Colonic mucosa (tissue), 4 donors: Measurements from ENCODE around the gene TCHP. TPM values are rescaled to one million over a fixed set of nuclear protein-coding genes. Genes with fewer than 3 reads are reported as not detected.
"Not testable (repeated sequence)": the region's sequence is repeated elsewhere in the genome, so short reads cannot be mapped to it uniquely, and the experiment has no call there.

ENCODE experiments used
- DNase-seq: peaks from one replicate; pipeline ENCODE4 v3.0.0-alpha.2; 2020
- H3K27ac ChIP-seq: fragments of 200-600 bp; one replicate; pipeline ENCODE4 v1.8.0; 2021
- H3K27me3 ChIP-seq: fragments of 200-600 bp; one replicate; pipeline ENCODE4 v1.8.0; 2021
- H3K36me3 ChIP-seq: fragments of 200-600 bp; one replicate; pipeline ENCODE4 v1.8.0; 2021
- H3K4me1 ChIP-seq: fragments of 200-600 bp; one replicate; pipeline ENCODE4 v1.8.0; 2021; ENCODE audit warnings: mild to moderate bottlenecking
- H3K4me3 ChIP-seq: fragments of 200-600 bp; one replicate; pipeline ENCODE4 v1.8.0; 2021
- H3K9ac ChIP-seq, 2 donors: one replicate each; pipeline ENCODE4 v1.7.0; 2013; ENCODE audit warnings: control low read depth in 2 of 2, low read depth in 2 of 2, low read length in 2 of 2
- H3K9me3 ChIP-seq: fragments of 200-600 bp; one replicate; pipeline ENCODE4 v1.8.0; 2021
- intact Hi-C: fragments of 100-400 bp; cut with DNase I; formaldehyde crosslinking; loops from one replicate; pipeline ENCODE4 v1.14.1; 2022
- total RNA-seq, 2 donors: library from RNA; stranded (reverse); fragmentation: NEBNext Ultra II Directional in 1 of 2; extraction: Animal tissue kit (Norgen Biotek cat#: 25700) in 1 of 2; gene quantifications; one replicate each; pipeline ENCODE4 v1.2.1, GENCODE V29; 2021
- TF ChIP-seq, protein P1 (sequence below): fragments of 200-600 bp; IDR thresholded peaks from one replicate; pipeline ENCODE4 v1.8.0; 2022; ENCODE audit warnings: antibody characterized with exemption, mild to moderate bottlenecking
- donor health status: healthy.
- donor health status: DM: no; HTN: no; CAD: no.
- donor health status: DM: no; HTN: no; CAD: no.

The TCHP gene
- total RNA-seq, 2 donors from 2014 or later = 11.4 to 27.0 TPM

DNA sequence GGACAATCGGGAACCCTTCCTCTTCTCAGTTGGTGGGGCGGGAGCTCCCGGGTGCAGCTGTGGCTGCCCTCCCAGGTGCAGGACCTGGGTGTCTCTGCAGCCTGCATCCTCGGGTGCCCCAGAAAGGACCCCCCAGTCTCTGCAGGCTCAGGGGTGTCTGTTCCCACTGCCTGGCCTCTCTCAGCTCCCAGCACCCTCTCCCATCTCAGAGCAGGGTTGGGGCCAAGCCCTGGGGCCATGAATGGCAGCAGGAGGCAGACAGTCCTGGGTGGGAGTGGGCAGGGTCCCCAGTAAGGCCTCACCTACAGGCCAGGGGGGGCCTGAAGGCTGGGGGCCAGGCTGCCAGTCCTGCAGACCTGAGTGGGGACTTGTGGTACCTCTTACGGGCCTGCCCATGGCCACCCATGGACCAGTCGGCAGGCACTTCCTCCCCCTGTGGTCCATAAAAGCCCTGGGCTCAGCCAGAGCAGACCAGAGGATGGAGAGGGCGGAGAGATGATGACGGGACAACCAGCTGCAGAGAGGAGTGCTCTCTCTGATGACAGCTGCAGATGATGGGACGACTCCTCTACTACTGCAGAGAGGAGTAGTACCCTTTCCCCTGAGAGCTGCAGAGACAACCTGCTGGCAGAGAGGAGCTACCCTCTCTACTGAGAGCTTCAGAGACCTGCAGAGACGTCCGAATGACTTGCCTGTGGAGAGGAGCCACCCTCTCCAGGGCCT is 26.6 kb downstream of the TCHP start:
- no peaks in the 10 kb centered on the region for H3K9me3 ChIP-seq
- H3K4me3 ChIP-seq = no peak overlapping the region
- intact Hi-C loops = no loop called here
- DNase-seq = no peak
- TF ChIP-seq, protein P1, sequence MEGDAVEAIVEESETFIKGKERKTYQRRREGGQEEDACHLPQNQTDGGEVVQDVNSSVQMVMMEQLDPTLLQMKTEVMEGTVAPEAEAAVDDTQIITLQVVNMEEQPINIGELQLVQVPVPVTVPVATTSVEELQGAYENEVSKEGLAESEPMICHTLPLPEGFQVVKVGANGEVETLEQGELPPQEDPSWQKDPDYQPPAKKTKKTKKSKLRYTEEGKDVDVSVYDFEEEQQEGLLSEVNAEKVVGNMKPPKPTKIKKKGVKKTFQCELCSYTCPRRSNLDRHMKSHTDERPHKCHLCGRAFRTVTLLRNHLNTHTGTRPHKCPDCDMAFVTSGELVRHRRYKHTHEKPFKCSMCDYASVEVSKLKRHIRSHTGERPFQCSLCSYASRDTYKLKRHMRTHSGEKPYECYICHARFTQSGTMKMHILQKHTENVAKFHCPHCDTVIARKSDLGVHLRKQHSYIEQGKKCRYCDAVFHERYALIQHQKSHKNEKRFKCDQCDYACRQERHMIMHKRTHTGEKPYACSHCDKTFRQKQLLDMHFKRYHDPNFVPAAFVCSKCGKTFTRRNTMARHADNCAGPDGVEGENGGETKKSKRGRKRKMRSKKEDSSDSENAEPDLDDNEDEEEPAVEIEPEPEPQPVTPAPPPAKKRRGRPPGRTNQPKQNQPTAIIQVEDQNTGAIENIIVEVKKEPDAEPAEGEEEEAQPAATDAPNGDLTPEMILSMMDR = no peak
- no peak overlapping the region for H3K9ac ChIP-seq
- no peaks in the 10 kb centered on the region for H3K4me1 ChIP-seq
- H3K27me3 ChIP-seq = no peaks in the 10 kb centered on the region
- H3K36me3 ChIP-seq = no peaks in the 10 kb centered on the region
- H3K27ac ChIP-seq = no peak overlapping the region

DNA sequence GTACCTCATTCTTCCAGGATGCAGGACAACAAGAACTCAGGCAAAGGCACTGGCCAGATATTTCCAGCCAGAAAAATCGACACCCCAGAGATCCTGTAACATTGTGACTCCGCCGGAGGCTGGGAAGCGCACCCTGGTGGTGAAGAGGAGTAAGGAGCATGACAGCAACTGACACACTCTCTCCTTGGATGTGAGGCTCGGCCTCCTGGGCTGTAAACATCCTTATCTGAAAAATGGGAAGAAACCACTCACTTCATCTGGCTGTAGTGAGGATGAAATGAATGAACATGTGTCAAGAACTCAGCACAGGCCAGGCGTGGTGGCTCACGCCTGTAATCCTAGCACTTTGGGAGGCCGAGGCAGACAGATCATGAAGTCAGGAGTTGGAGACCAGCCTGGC is 27.5 kb downstream of the TCHP start:
- H3K27me3 ChIP-seq = no peaks in the 10 kb centered on the region

DNA sequence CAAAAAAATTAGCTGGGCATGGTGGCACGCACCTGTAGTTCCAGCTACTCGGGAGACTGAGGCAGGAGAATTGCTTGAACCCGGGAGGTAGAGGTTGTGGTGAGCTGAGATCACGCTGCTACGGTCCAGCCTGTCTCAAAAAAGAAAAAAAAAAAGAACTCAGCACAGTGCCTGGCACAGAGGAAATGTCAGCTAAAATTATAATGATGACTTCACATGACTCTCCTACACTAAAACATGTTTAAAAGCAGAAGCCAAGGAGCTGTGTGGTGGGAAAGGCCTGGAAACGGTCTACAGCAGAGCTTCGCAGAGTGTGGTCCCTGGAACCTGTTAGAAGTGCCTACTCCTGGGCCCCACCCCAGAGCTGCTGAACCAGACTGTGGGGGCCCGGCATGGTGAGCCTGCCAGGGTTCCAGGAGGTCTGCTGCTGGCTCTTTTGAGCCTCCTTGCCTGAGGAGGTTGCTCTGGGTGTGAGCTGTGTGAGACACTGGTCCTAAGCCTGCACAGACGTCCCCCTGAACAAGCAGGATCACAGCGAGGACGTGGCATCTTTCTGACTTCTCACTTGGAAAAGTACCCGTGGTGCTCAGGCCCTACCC is 28.1 kb downstream of the TCHP start:
- Histone ChIP-seq H3K9ac (no peak overlapping the region), H3K4me1 (no peaks in the 10 kb centered on the region), H3K27me3 (no peaks in the 10 kb centered on the region), H3K36me3 (peaks cover 2% of the 10 kb centered on the region), H3K9me3 (no peaks in the 10 kb centered on the region), H3K4me3 (no peak overlapping the region), H3K27ac (no peak overlapping the region)
- intact Hi-C loops = no loop called here
- DNase-seq = no peak
- TF ChIP-seq, protein P1 = no peak

More for the DNA sequence above, 27.5 kb downstream of the TCHP start:
- no peaks in the 10 kb centered on the region for H3K4me1 ChIP-seq
- DNase-seq = peak; percentile 40
- H3K4me3 ChIP-seq = no peak overlapping the region
- no peak overlapping the region for H3K27ac ChIP-seq
- H3K9me3 ChIP-seq = no peaks in the 10 kb centered on the region
- intact Hi-C loops = no loop called here
- H3K36me3 ChIP-seq = no peaks in the 10 kb centered on the region
- TF ChIP-seq, protein P1 = peak; percentile 56
- H3K9ac ChIP-seq = no peak overlapping the region

DNA sequence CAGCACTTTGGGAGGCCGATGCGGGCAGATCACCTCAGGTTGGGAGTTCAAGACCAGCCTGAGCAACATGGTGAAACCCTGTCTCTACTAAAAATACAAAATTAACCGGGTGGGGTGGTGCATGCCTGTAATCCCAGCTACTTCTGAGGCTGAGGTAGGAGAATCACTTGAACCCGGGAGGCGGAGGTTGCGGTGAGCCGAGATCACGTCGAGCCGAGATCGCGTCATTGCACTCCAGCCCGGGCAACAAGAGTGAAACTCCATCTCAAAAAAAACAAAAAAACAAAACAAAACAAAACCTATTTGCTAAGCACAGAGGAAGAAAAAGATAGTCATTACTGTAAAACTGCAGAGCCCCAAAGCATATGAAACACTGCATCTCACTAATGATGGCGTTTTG is 29.3 kb downstream of the TCHP start:
- H3K36me3 ChIP-seq, H3K4me3 ChIP-seq, intact Hi-C loops, H3K9me3 ChIP-seq, H3K27me3 ChIP-seq, H3K4me1 ChIP-seq, H3K9ac ChIP-seq, H3K27ac ChIP-seq, DNase-seq: not testable (repeated sequence)

DNA sequence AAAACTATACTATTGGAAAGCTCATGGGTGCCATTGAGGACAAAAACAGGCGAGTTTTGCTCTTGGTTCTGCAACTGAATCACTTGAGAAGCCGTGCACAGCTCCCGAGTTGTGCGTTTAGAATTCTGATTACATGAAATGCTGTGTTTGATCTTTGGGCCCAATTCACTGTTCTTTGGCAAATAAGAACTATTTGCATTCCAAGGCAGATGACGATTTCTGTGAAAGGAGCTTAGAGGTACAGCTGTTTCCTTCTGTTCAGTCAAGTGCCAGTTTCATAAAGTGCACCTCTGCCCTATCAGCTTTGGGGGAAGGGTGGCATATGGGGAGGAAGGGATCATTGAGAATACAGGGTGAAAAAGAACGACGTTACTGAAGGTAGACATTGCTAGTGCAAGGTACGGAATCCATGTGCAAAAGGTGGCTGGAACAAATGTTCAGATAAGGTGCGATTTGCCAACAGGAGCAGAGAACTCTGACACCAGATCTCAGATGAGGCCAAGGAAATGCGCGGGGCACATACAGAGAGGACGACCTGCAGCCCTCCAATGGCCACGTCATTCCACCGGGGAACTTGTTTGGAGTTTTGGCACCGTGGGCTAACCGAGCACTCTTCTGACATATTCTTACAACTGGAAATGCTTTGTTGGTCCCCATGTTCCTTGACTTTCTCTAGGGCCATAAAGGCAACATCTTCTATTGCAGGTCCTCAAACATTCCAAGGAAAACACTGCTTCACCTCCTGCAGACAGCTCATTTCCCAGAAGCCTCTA is 30.1 kb downstream of the TCHP start:
- Histone ChIP-seq H3K36me3 (peaks cover 6% of the 10 kb centered on the region), H3K9ac (no peak overlapping the region), H3K27me3 (no peaks in the 10 kb centered on the region), H3K9me3 (no peaks in the 10 kb centered on the region), H3K27ac (no peak overlapping the region), H3K4me1 (no peaks in the 10 kb centered on the region), H3K4me3 (no peak overlapping the region)
- DNase-seq = no peak
- TF ChIP-seq, protein P1 = no peak
- intact Hi-C loops = loop anchor here (10.0 kb wide), 1 partner anchor 65 kb away; the partner anchor contains the start of genes ANKRD13A and GIT2
